Measurements from ENCODE around the gene DYSF.

GRCh38 chr2:71637736-71638135, 184.4 kb downstream of the DYSF start:
- TF ChIP-seq EZH2 (IDR thresholded peaks at IDR 0.05; ENCODE audit: borderline replicate concordance, insufficient read depth, low read length, poor library complexity, severe bottlenecking) (no peak), MXI1 (conservative IDR thresholded peaks at IDR 0.05; ENCODE audit: poor library complexity, severe bottlenecking) (no peak)

All from neural cell (in vitro differentiated cells).